ENCODE measurements around the gene LPIN3. TPM values are rescaled to one million over a fixed set of nuclear protein-coding genes. Genes with fewer than 3 reads are reported as not detected.

The LPIN3 gene
- polyA plus RNA-seq, 3 donors: 0.01 TPM; not detected in 2

- intact Hi-C loops (cut with micrococcal nuclease): no loop called here
These were observed 9.9 kb downstream of the LPIN3 start for GRCh38 chr20:41350408-41350962.

GRCh38 chr20:41352106-41352505 is 11.5 kb downstream of the LPIN3 start:
- no peak for TF ChIP-seq CTCF (IDR thresholded peaks at IDR 0.05)
- H2AFZ ChIP-seq (ENCODE audit: insufficient read depth, low read depth, low read length, poor library complexity, severe bottlenecking): no peak overlapping the region
- Mint-ChIP-seq H3K27ac (no peak overlapping the region), H3K27me3 (ENCODE audit: low read depth in 3 of 3) (peaks cover 9 to 27% (median 26%) of the 10 kb centered on the region in 3 donors), H3K4me1 (peaks cover 6% of the 10 kb centered on the region), H3K9me3 (peaks cover 0 to 4% (median 0%) of the 10 kb centered on the region in 7 donors), H3K36me3 (no peaks in the 10 kb centered on the region), H3K4me3 (no peak overlapping the region)
- no peak overlapping the region for H3K4me3 ChIP-seq (replicated peaks in 1 of 3; ENCODE audit: low read depth in 2 of 3, low read length in 3 of 3)
- no peak overlapping the region for H3K4me2 ChIP-seq (replicated peaks; ENCODE audit: extremely low read depth, low read length, poor library complexity, severe bottlenecking)
- no peaks in the 10 kb centered on the region for H3K9me3 ChIP-seq (replicated peaks in 1 of 2; ENCODE audit: control insufficient read depth in 1 of 2, insufficient read depth in 1 of 2, low read length in 2 of 2)
- H4K20me1 ChIP-seq (ENCODE audit: insufficient read depth, low read length): no peaks in the 10 kb centered on the region
- no peak for DNase-seq
- H3K4me1 ChIP-seq (ENCODE audit: control insufficient read depth in 1 of 2, insufficient read depth in 2 of 2, low read length in 2 of 2): no peaks in the 10 kb centered on the region
- H3K27me3 ChIP-seq (ENCODE audit: control insufficient read depth in 2 of 2, insufficient read depth in 2 of 2, low read length in 2 of 2): no peaks in the 10 kb centered on the region
- WGBS (ENCODE audit: insufficient coverage): 82% methylated on average over 3 of the region's 4 CpGs
- no peak overlapping the region for H3K9ac ChIP-seq (ENCODE audit: insufficient read depth, low read length, poor library complexity, severe bottlenecking)
- no peak overlapping the region for H3K27ac ChIP-seq (ENCODE audit: low read depth in 1 of 2, low read length in 2 of 2)
- no peaks in the 10 kb centered on the region for H3K36me3 ChIP-seq (replicated peaks in 1 of 2; ENCODE audit: control insufficient read depth in 1 of 2, insufficient read depth in 2 of 2, low read length in 2 of 2)
- no peaks in the 10 kb centered on the region for H3K79me2 ChIP-seq (ENCODE audit: insufficient read depth, low read length)
- intact Hi-C loops (cut with micrococcal nuclease): no loop called here

More at GRCh38 chr20:41350408-41350962, 9.9 kb downstream of the LPIN3 start:
- no peak overlapping the region for H3K4me3 ChIP-seq (replicated peaks in 1 of 3; ENCODE audit: low read depth in 2 of 3, low read length in 3 of 3)
- no peaks in the 10 kb centered on the region for H3K36me3 ChIP-seq (replicated peaks in 1 of 2; ENCODE audit: control insufficient read depth in 1 of 2, insufficient read depth in 2 of 2, low read length in 2 of 2)
- H3K4me3 Mint-ChIP-seq: peak overlapping the region; percentile 14 to 31
- H4K20me1 ChIP-seq (ENCODE audit: insufficient read depth, low read length): no peaks in the 10 kb centered on the region
- no peaks in the 10 kb centered on the region for H3K36me3 Mint-ChIP-seq
- peaks cover 0 to 4% (median 0%) of the 10 kb centered on the region in 7 donors for H3K9me3 Mint-ChIP-seq
- H3K4me1 ChIP-seq (ENCODE audit: control insufficient read depth in 1 of 2, insufficient read depth in 2 of 2, low read length in 2 of 2): no peaks in the 10 kb centered on the region
- no peaks in the 10 kb centered on the region for H3K27me3 ChIP-seq (ENCODE audit: control insufficient read depth in 2 of 2, insufficient read depth in 2 of 2, low read length in 2 of 2)
- H2AFZ ChIP-seq (ENCODE audit: insufficient read depth, low read depth, low read length, poor library complexity, severe bottlenecking): no peak overlapping the region
- H3K4me2 ChIP-seq (replicated peaks; ENCODE audit: extremely low read depth, low read length, poor library complexity, severe bottlenecking): no peak overlapping the region
- H3K27ac ChIP-seq (ENCODE audit: low read depth in 1 of 2, low read length in 2 of 2): no peak overlapping the region
- H3K9me3 ChIP-seq (replicated peaks in 1 of 2; ENCODE audit: control insufficient read depth in 1 of 2, insufficient read depth in 1 of 2, low read length in 2 of 2): no peaks in the 10 kb centered on the region
- DNase-seq: no peak
- no peak overlapping the region for H3K9ac ChIP-seq (ENCODE audit: insufficient read depth, low read length, poor library complexity, severe bottlenecking)
- peaks cover 6% of the 10 kb centered on the region for H3K4me1 Mint-ChIP-seq
- WGBS (ENCODE audit: insufficient coverage): 57% methylated on average over 6 of the region's 7 CpGs
- H3K27me3 Mint-ChIP-seq (ENCODE audit: low read depth in 3 of 3): peaks cover 8 to 24% (median 23%) of the 10 kb centered on the region in 3 donors
- H3K79me2 ChIP-seq (ENCODE audit: insufficient read depth, low read length): no peaks in the 10 kb centered on the region
- H3K27ac Mint-ChIP-seq: peak overlapping the region in 1 of 7 donors; percentile 50
- TF ChIP-seq CTCF (IDR thresholded peaks at IDR 0.05): no peak
